22Rv1 (cell line): ENCODE data around the gene MIPEP.

ENCODE experiments used
- CTCF ChIP-seq: fragments of 450-650 bp; IDR thresholded peaks from 2 replicates; pipeline ENCODE4 v1.5.1; 2017; ENCODE audit warnings: mild to moderate bottlenecking
- ZFX ChIP-seq: fragments of 450-650 bp; IDR thresholded peaks from 2 replicates; pipeline ENCODE4 v1.6.1; 2017; ENCODE audit warnings: antibody characterized with exemption, borderline replicate concordance

GRCh38 chr13:23848646-23849141, 40.5 kb downstream of the MIPEP start:
- no peak for TF ChIP-seq CTCF
- TF ChIP-seq ZFX = no peak
